Measurements from ENCODE around the gene LCN10. TPM values are rescaled to one million over a fixed set of nuclear protein-coding genes. Genes with fewer than 3 reads are reported as not detected.

Gene LCN10
- total RNA-seq, 4 donors from 2014 or later, result 0.96 to 33.6 (median 3.3) TPM

GRCh38 chr9:136723362-136723976, 19.3 kb downstream of the LCN10 start:
- WGBS, 2 donors (ENCODE audit: low coverage in 1 of 2), result 91% methylated on average over 11 of the region's 32 CpGs; no CpG with 5 or more reads in 1 of the 2 donors
- in situ Hi-C loops (cut with MboI; ENCODE audit: low pct_ligation_motif_present in 1 of 4, low pct_unique_long_range_greater_than_20kb in 1 of 4, low sequenced_read_pairs in 3 of 4) (no loop called here), intact Hi-C loops (cut with DNase I; ENCODE audit: low total_unique reads) (no loop called here)
- peaks cover 9% of the 10 kb centered on the region for H3K27me3 ChIP-seq
- no peaks in the 10 kb centered on the region for H3K9me3 ChIP-seq
- no peak overlapping the region for H3K27ac ChIP-seq
- TF ChIP-seq CTCF (IDR thresholded peaks at IDR 0.05) (no peak), POLR2AphosphoS5 (IDR thresholded peaks at IDR 0.05) (no peak), EP300 (IDR thresholded peaks at IDR 0.05; ENCODE audit: low read depth) (no peak)
- DNase-seq, result no peak
- H3K4me1 ChIP-seq, result peaks cover 17 to 44% (median 37%) of the 10 kb centered on the region in 4 donors
- H3K36me3 ChIP-seq, result peaks cover 0 to 22% (median 9%) of the 10 kb centered on the region in 4 donors
- H3K4me3 ChIP-seq, result no peak overlapping the region

GRCh38 chr9:136722969-136723356, 19.8 kb downstream of the LCN10 start:
- no peak for DNase-seq
- TF ChIP-seq POLR2AphosphoS5 (IDR thresholded peaks at IDR 0.05) (no peak), EP300 (IDR thresholded peaks at IDR 0.05; ENCODE audit: low read depth) (no peak), POLR2A (IDR thresholded peaks at IDR 0.05) (no peak), CTCF (IDR thresholded peaks at IDR 0.05) (no peak)
- intact Hi-C loops (cut with DNase I; ENCODE audit: low total_unique reads), result loop anchor here (1.0 kb wide), 1 partner anchor 48 kb away; no protein-coding TSS in a partner anchor
- Histone ChIP-seq H3K9me3 (no peaks in the 10 kb centered on the region), H3K4me1 (peaks cover 17 to 44% (median 34%) of the 10 kb centered on the region in 4 donors), H3K4me3 (no peak overlapping the region), H3K36me3 (peaks cover 0 to 22% (median 9%) of the 10 kb centered on the region in 4 donors), H3K27me3 (peaks cover 9% of the 10 kb centered on the region), H3K27ac (no peak overlapping the region)
- WGBS, 2 donors (ENCODE audit: low coverage in 1 of 2), result 91% methylated on average over 24 of the region's 24 CpGs; no CpG with 5 or more reads in 1 of the 2 donors
- in situ Hi-C loops (cut with MboI; ENCODE audit: low pct_ligation_motif_present in 1 of 4, low pct_unique_long_range_greater_than_20kb in 1 of 4, low sequenced_read_pairs in 3 of 4), result no loop called here

GRCh38 chr9:136722093-136722968, 20.4 kb downstream of the LCN10 start:
- in situ Hi-C loops (cut with MboI; ENCODE audit: low pct_ligation_motif_present in 1 of 4, low pct_unique_long_range_greater_than_20kb in 1 of 4, low sequenced_read_pairs in 3 of 4), result no loop called here
- TF ChIP-seq EP300 (IDR thresholded peaks at IDR 0.05; ENCODE audit: low read depth) (no peak), POLR2A (IDR thresholded peaks at IDR 0.05) (no peak), CTCF (IDR thresholded peaks at IDR 0.05) (no peak), POLR2AphosphoS5 (IDR thresholded peaks at IDR 0.05) (no peak)
- Histone ChIP-seq H3K4me1 (peaks cover 17 to 42% (median 33%) of the 10 kb centered on the region in 4 donors), H3K27me3 (peaks cover 12% of the 10 kb centered on the region), H3K4me3 (no peak overlapping the region), H3K36me3 (peaks cover 0 to 22% (median 9%) of the 10 kb centered on the region in 4 donors), H3K27ac (no peak overlapping the region), H3K9me3 (no peaks in the 10 kb centered on the region)
- 76% methylated on average over 27 of the region's 31 CpGs; no CpG with 5 or more reads in 1 of the 2 donors for WGBS, 2 donors (ENCODE audit: low coverage in 1 of 2)
- intact Hi-C loops (cut with DNase I; ENCODE audit: low total_unique reads), result loop anchor here (1.0 kb wide), 1 partner anchor 47 kb away; no protein-coding TSS in a partner anchor
- no peak for DNase-seq

Measured in transverse colon (tissue), 4 donors.